Suprapubic skin (tissue), 4 donors: ENCODE data around the gene LCN15. TPM values are rescaled to one million over a fixed set of nuclear protein-coding genes. Genes with fewer than 3 reads are reported as not detected.
"Not testable (repeated sequence)": the region's sequence is repeated elsewhere in the genome, so short reads cannot be mapped to it uniquely, and the experiment has no call there.

Experiments
- DNase-seq, 2 donors: peaks; one replicate each; pipeline ENCODE4 v3.0.0-alpha.2; 2019; ENCODE audit warnings: low spot score in 2 of 2
- H3K27ac ChIP-seq: fragments of 200-600 bp; sonication (generic); one replicate; pipeline ENCODE4 v1.5.1; 2019
- H3K27me3 ChIP-seq: fragments of 200-600 bp; sonication (generic); one replicate; pipeline ENCODE4 v1.5.1; 2019
- H3K36me3 ChIP-seq: fragments of 200-600 bp; sonication (generic); one replicate; pipeline ENCODE4 v1.5.1; 2019
- H3K4me1 ChIP-seq: fragments of 200-600 bp; sonication (generic); one replicate; pipeline ENCODE4 v1.5.1; 2019
- H3K4me3 ChIP-seq: fragments of 200-600 bp; sonication (generic); one replicate; pipeline ENCODE4 v1.5.1; 2019; ENCODE audit warnings: mild to moderate bottlenecking
- H3K9me3 ChIP-seq: fragments of 200-600 bp; sonication (generic); one replicate; pipeline ENCODE4 v1.5.1; 2019
- CTCF ChIP-seq, 2 donors: fragments of 200-600 bp in 1 of 2; fragments of 450-650 bp in 1 of 2; sonication (generic) in 1 of 2; IDR thresholded peaks; one replicate each; pipeline ENCODE4 v1.5.1; 2016 to 2019; ENCODE audit warnings: antibody characterized with exemption in 2 of 2, mild to moderate bottlenecking in 1 of 2, moderate library complexity in 1 of 2
- EP300 ChIP-seq: sonication (generic); formaldehyde crosslinking; IDR thresholded peaks from one replicate; pipeline ENCODE4 v1.6.1; 2017; ENCODE audit warnings: antibody characterized with exemption
- POLR2A ChIP-seq, 2 donors: fragments of 450-650 bp; IDR thresholded peaks; one replicate each; pipeline ENCODE4 v1.6.1; 2017; ENCODE audit warnings: antibody characterized with exemption in 2 of 2, mild to moderate bottlenecking in 2 of 2, moderate library complexity in 2 of 2
- POLR2AphosphoS5 ChIP-seq, 3 donors: sonication (generic); formaldehyde crosslinking; IDR thresholded peaks; one replicate each; pipeline ENCODE4 v1.6.1; 2017; ENCODE audit warnings: antibody characterized with exemption in 3 of 3
- WGBS: methylation state at CpG from one replicate; pipeline ENCODE4 v1.1.5; 2018; 5-methylcytosine and 5-hydroxymethylcytosine counted together
- total RNA-seq, 4 donors: library from RNA; depleted of rRNA; stranded (reverse); fragments of >200 nt; gene quantifications; one replicate each; pipeline ENCODE4 v1.1.0, GENCODE V29; 2016

Gene LCN15
- total RNA-seq, 4 donors from 2014 or later = 0.21 TPM; not detected in 3

- not testable (repeated sequence) for DNase-seq, H3K4me1 ChIP-seq, H3K9me3 ChIP-seq, H3K4me3 ChIP-seq, H3K36me3 ChIP-seq, H3K27ac ChIP-seq
- 48% methylated on average over 21 of the region's 22 CpGs for WGBS
- peak in 1 of 2 donors; percentile 26 for TF ChIP-seq CTCF (IDR thresholded peaks at IDR 0.05)
- H3K27me3 ChIP-seq = peaks cover 62% of the 10 kb centered on the region
Measured at GRCh38 chr9:136760834-136761544, 3.3 kb downstream of the LCN15 start.

GRCh38 chr9:136760424-136760823, 3.9 kb downstream of the LCN15 start:
- Histone ChIP-seq H3K27ac (no peak overlapping the region), H3K27me3 (peaks cover 62% of the 10 kb centered on the region), H3K4me1 (peaks cover 8% of the 10 kb centered on the region), H3K36me3 (no peaks in the 10 kb centered on the region), H3K4me3 (no peak overlapping the region), H3K9me3 (peaks cover 6% of the 10 kb centered on the region)
- 60% methylated on average over 3 of the region's 25 CpGs for WGBS
- no peak for DNase-seq
- TF ChIP-seq POLR2AphosphoS5 (IDR thresholded peaks at IDR 0.05) (no peak), CTCF (IDR thresholded peaks at IDR 0.05) (no peak), EP300 (no peak), POLR2A (IDR thresholded peaks at IDR 0.05) (no peak)

DNA sequence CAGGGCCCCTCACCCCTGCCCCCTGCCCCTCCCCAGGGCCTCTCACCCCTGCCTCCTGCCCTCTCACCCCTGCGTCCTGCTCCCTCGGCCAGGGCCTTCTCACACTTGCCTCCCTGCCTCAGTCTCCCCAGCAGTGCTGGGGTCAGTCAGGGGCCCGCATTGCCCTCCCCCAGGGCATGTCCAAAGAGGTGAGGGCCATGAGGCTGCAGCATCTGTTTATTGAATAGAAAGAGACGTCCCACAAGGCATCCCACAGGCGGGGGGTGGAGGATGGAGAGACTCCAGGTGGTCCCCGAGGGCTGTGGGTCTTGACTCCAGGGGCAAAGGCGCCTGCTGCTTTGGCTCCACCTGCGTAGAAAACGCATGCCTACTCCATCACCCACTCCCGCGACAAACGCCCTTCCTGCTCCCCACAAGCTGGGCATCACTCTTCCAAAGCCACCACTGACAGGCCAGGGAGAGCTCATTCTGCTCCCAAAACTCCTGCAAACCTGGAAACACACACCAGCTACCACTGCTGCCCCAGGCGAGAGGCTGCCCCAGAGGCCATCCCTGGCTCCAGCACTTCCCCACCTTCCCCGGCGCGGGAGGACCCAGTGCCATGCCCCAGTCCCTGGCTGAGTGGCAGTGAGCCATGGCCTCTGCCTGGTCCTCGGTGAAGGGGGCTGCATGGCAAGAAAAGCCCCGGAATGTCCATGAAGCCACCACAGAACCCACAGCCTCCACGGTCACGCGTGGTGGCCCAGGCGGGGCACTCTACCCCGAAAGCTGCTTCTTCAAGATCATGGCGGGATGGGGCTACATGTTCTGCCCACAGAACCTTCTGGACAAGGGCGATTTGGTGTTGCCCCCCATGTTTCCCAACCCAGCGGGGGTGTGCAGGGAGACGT, 4.6 kb downstream of the LCN15 start:
- H3K27me3 ChIP-seq = peaks cover 57% of the 10 kb centered on the region
- TF ChIP-seq EP300 = no peak
- no peak for TF ChIP-seq POLR2A (IDR thresholded peaks at IDR 0.05)
- TF ChIP-seq POLR2AphosphoS5 (IDR thresholded peaks at IDR 0.05) = no peak
- TF ChIP-seq CTCF (IDR thresholded peaks at IDR 0.05) = no peak

DNA sequence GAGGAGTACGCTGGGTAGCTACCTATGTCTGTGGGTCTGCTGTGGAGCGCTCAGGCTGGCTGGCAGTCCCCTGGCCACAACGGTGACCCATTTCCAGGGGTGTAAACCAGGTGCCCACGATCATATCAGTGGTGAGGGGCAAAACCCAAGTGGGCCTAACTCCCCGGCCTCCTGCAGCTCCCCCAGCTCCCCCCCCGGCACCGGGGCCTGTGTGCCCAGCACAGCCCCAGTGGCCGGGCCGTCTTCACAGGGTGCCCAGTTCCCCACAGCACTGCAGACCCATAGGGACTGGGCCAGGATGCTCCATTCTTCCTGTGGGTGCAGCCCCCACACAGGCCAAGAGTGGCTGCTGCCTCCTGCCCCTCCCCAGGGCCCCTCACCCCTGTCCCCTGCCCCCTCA, 5.3 kb downstream of the LCN15 start:
- Histone ChIP-seq H3K27me3 (peaks cover 50% of the 10 kb centered on the region), H3K27ac (no peak overlapping the region), H3K4me1 (peaks cover 8% of the 10 kb centered on the region), H3K36me3 (no peaks in the 10 kb centered on the region), H3K4me3 (no peak overlapping the region), H3K9me3 (peaks cover 6% of the 10 kb centered on the region)
- TF ChIP-seq EP300 = no peak
- TF ChIP-seq POLR2A (IDR thresholded peaks at IDR 0.05) = no peak
- TF ChIP-seq CTCF (IDR thresholded peaks at IDR 0.05) = no peak
- TF ChIP-seq POLR2AphosphoS5 (IDR thresholded peaks at IDR 0.05) = no peak
- WGBS = 81% methylated on average over 3 of the region's 9 CpGs
- no peak for DNase-seq

More for the DNA sequence above, 4.6 kb downstream of the LCN15 start:
- Histone ChIP-seq H3K27ac (no peak overlapping the region), H3K4me3 (no peak overlapping the region), H3K4me1 (peaks cover 8% of the 10 kb centered on the region), H3K36me3 (no peaks in the 10 kb centered on the region), H3K9me3 (peaks cover 6% of the 10 kb centered on the region)
- WGBS = 73% methylated on average over 14 of the region's 27 CpGs
- no peak for DNase-seq

- TF ChIP-seq EP300 (no peak), POLR2A (IDR thresholded peaks at IDR 0.05) (no peak), POLR2AphosphoS5 (IDR thresholded peaks at IDR 0.05) (no peak), CTCF (IDR thresholded peaks at IDR 0.05) (no peak)
- H3K27ac ChIP-seq = no peak overlapping the region
- no peak overlapping the region for H3K4me3 ChIP-seq
- 57% methylated on average over 2 of the region's 20 CpGs for WGBS
- H3K36me3 ChIP-seq = no peaks in the 10 kb centered on the region
- peaks cover 37% of the 10 kb centered on the region for H3K27me3 ChIP-seq
- no peak for DNase-seq
- peaks cover 6% of the 10 kb centered on the region for H3K9me3 ChIP-seq
- H3K4me1 ChIP-seq = peaks cover 8% of the 10 kb centered on the region
Measured at GRCh38 chr9:136757751-136758140, 6.6 kb downstream of the LCN15 start.
